ENCODE results near the gene PARG.
"Not testable (repeated sequence)": the region's sequence is repeated elsewhere in the genome, so short reads cannot be mapped to it uniquely, and the experiment has no call there.

Gene PARG

DNA sequence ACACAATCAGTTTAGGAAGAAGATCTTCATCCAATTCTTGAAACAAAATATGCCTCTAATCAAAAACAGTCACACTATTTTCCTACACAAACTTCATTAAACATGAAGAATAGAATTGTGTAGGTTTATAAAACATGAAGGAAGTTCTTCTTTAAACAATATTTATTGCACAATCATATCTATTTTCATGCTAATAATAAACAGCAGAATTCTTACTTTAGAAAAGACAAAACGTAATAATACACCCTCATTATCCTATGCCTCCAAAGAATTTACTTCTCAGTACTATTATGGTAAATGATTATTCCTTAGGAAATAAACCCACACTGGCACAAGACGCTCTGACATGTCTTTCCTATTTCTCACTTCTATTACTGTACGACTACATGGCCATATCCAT is 41.4 kb downstream of the PARG start:
- DNase-seq, result not testable (repeated sequence)

DNA sequence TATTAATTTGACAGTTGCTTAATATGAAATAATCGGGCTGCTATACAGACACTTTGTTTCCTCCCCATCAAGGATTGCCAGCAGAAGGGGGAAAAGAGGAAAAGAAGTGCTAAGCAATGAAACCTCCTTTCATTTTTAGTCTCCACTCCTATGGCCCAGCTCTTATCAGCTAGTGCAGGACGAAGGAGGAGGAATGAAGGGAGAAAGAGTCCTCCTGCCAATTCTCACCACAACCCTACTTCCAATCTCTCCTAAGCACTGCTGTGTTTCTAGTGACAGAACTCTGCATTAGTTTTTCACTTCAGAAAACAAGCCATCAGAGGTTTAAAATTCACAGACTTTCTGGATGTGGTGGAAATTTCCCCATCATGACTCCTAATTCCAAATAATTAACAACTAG is 41.8 kb downstream of the PARG start:
- not testable (repeated sequence) for DNase-seq

DNA sequence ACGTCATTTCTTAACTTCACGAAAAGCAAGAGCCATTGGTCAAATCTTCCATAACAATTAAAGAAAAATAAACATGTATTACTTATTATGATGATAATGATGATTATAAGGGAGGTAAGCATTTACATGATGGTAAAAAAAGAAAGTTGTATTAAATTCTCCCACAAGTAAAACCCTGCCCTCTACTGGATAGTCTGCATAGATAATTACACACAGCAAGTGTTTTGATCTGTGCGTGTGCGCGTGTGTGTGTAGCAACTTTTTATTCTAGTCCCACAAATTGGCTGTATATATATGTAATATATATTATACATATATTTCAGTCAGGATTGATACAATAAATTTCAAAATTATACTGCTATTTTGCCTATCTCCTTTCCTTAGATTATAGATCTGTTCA is 51.8 kb downstream of the PARG start:
- not testable (repeated sequence) for DNase-seq

DNA sequence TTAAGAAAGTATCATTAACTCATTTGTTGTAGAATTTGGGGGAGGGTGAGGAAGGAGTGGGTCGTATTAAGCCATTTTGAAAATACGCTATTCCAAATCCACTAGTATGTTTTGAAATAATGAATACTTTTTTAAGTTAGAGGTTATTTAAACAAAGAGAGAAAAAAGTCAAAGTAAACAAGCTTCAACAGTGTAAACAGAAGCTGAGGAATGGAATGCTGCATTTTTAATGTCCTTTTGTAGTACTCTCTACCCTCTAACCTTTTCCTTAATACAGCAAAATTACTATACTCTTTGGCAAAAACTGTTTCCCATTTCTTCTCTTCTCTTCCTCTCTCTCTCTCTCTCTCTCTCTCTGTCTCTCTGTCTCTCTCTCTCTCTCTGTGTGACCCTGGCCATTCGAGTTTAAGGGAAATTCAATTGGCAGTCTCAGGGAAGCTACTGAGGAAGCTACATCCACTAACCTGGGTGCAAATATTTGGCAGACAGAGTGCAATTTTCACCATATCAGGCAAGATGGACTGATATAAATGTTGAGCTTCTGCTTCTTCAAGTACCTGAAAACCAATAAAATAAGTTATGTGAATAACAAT is 57.0 kb downstream of the PARG start:
- DNase-seq, result not testable (repeated sequence)

DNA sequence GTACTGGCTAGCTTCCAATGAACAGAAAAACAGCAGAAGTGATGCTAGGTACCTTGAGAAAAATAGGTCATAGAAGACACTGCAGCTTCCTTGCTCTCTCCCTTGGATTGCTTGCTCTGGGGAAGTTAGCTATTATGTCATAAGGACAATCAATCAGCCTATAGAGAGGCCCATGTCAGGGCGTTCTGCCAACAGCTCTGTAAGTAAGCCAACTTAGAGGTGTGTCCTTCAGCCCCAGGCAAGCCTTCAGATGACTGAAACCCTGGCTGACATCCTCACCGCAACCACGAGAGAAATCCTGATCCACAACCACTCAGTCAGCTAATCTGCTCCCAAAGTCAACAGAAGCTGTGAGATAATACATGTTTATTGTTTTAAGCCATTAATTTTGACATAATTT is 58.0 kb downstream of the PARG start:
- DNase-seq, result not testable (repeated sequence)

DNA sequence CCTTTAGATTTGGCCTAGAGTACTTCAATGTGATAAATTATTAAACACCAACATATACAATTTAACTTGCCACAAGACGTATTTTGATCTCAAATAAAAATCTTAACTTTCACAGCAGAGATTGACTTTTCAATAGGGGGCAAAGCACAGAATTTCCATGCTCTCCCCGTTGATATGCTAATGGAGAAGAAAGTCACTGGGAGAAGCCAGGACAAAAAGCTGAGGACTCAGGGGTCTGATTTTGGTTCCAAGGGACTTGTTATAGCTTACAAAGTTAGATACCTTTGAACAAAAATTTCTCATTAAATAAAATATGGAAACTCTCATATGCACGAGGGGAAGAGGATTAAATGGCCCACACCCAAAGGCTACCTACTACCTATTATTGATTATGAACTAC is 59.5 kb downstream of the PARG start:
- DNase-seq, result not testable (repeated sequence)

DNA sequence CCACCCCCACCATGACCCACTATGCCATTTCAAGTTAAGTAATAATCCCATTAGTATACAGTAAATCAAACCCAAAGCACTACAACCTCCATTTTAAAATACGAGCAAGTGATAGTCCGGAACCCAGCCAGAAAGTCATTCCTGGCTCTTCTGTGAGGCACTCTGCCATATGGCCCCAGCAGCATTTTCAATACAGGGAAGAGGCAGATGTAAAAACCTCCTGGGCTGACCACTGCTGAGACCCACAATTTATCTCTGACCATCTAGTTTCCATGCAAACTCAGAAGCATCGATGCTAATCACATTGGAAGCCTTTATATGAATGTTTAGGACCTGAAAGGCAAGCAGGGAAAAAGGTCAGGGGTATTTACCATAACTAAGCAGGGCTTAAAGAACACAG is 69.1 kb downstream of the PARG start:
- DNase-seq, result not testable (repeated sequence)

DNA sequence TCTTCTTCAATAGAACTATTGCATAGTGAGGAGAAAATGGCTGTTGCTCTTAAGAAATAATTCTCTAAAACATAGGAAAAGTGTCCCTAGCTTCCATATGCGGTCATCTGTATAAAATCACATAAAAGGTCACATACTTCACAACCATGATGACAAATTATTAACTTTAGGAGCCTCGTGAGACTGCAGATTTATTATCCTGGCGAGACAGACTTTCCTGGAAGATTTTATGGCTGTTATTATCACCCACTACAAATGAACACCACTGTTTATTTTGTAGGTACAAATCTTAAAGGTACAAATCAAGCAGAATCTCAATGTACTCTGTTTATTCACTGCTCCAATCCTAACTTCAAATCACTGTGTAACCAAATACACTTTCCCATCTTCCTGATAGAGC is 70.4 kb downstream of the PARG start:
- DNase-seq, result not testable (repeated sequence)

DNA sequence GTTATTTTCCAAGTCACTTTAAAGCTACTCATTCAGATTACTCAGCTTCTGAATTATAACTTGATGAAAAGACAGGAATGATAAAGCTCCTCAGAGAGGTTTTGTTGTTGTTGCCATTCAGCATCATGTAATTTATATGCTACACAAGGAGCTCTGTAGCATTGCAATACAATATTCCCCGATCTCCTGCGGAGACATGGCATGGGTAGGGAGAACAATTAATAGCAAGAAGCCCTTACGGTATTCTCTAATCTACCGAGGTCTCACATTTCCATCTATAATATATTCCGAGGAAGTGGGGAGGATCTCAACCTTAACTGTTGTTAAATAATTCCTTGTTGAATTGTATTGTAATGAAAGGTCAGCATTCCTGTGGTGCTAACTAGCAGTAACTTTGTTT is 81.9 kb downstream of the PARG start:
- DNase-seq, result not testable (repeated sequence)

DNA sequence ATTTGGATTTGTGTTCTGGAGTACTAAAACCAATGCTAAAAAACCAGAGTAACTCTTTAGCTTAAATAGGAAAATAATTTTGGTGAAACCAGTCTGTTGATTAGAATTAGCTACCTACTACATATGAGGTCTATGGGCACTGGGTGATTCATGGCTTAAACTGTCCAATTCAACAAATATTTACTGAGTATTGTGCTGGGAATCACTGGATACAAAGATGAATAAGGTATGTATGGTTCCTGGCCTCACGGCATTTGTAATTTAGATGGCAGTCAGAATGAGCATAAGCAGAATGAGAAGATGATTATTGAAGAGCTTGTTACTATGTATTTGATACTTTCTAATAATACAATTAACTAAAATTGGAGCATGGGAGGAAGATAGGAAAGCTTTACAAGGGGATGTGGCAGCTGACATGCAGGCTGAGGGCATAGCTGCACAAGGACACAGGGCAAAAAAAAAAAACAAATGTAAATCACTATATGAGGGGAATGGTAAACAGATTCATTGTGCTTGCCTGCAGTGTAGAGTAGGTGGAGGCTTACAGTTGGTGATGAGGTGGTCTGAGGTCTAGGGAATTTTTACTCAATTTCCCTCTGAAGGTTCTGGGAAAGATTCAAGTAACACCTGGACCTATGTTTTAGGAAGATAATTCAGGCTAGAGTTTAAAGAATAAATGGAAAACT is 83.0 kb downstream of the PARG start:
- not testable (repeated sequence) for DNase-seq

DNA sequence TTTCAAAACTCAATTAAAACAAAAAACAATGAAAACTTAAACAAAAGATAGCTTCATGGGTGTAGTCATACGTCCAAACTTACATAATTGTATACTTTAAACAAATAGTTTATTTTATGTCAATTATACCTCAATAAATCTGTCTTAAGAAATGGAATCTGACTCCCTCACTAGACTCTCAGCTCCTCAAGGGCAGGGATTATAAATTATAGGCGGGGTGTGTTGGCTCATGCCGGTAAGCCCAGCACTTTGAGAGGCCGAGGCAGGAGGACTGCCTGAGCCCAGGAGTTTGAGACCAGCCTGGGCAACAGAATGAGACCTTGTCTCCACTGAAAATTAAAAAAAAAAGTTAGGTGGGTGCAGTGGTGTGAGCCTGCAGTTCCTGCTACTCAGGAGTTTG is 92.3 kb downstream of the PARG start:
- DNase-seq, result not testable (repeated sequence)

DNA sequence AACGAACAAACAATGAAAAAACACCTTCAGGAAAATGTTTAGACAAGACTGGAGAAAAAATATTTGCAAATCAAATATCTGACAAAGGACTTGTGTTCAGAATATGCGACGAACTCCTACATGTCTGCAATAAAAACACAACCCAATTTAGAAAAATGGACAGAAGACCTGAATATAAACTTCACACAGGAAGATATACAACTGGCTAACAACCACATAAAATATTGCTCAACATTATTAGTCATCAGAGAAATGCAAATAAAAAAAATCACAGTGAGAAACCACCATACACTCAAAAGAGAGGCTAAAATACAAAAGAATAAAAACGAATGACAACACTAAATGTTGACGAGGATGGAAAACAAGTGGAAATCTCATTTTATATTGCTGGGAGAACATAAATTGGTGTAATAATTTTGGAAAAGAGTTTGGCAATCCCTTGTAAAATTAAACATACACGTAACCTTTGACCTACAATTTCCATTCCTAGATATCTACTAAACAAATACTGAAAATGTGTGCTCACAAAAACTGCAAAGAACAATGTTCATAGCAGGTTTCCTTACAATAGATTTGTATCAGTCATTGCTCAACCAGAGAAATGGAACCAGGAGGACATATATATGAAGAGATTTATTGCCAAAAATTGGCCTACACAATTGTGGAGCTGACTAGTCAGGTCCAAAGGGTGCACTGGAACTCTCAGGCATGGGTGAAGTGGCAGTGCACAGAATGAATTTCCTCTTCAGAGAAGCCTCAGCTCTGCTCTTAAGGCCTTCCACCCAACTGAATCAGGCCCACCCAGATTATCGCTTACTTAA is 96.8 kb downstream of the PARG start:
- peak; percentile 16 for DNase-seq

DNA sequence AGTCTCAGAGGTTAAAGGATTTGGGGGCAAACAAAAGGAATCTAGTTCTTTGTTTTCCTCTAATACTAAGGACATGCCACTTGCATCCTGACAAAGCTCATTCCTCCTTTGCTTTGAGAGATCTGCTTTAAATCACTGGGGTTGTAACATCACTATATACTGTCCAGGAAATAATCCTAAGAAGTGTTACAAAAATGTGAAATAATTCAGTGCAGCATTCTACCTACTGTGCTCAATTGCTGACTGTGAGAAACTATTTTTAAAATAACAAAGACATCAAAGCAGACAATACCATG is 99.5 kb downstream of the PARG start:
- not testable (repeated sequence) for DNase-seq

DNA sequence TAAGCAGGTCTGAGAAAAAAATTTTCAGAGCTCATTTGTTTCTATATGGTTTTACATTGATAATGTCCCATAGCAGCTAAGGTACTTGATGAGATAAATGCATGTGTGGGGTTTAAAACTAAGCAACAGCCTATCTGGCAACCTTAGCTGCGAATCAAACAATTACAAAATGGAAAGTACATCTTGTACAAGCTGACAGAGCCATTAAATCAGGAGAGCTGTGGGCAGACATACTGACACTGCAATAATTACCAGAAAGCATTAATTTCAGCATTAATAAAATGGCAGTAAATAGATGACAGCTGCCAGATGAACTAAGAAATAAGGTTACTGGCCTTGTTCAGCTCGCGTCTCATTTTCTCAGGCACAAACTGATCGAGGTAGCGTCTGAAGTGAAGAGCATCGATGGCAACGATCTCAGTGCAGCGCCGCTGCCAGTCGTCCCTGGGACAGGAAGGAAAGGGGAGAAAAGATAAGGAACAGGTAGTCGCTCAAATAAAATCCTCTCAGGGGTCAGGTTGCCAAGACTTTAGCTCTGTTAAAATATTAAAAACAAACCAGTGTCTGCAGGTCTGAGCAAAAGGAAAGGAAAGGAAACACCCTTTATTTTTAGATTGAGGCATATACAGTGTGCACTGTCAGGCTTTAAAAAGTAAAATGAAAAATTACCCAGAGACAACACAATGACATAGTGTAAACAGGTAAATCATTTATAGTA is 100.1 kb downstream of the PARG start:
- no peak for DNase-seq

DNA sequence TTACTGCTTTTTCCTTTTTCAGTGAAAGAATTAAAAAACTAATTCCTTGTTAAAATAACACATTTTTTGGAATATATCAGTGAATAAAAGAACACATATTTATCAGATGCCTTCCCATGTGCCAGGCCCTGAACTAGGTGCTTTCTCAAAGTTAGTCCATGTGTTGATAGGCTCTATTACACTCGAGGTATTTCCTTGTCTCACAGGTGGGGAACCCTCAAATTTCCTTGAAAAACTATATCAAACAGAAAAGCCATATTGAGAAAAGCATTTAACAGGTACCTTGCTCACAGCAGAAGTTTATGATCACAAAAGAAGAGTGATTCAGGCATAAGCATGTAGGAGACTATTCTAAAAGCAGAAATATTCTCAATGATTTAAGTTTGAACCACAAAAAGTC is 104.1 kb downstream of the PARG start:
- no peak for DNase-seq

DNA sequence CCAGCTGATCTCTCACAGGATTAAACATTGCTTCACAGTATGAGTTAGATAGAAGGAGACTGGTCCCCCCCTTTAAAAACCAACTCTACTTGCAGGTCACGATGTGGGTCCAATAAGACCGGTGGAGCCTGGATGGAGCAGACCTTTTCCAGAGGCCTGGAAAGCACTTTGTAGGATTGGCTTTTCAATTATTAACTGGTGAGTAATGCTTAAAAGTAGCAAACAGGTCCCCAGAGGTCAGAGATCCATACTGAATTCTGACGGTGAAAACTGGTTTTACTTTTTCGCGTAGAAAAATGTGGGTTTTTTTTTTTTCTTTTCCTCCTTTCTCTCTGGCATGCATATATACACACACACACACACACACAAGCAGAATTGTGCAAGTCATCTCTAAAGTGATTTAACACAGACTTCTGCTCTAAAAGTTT is 104.8 kb downstream of the PARG start:
- DNase-seq, result no peak

DNA sequence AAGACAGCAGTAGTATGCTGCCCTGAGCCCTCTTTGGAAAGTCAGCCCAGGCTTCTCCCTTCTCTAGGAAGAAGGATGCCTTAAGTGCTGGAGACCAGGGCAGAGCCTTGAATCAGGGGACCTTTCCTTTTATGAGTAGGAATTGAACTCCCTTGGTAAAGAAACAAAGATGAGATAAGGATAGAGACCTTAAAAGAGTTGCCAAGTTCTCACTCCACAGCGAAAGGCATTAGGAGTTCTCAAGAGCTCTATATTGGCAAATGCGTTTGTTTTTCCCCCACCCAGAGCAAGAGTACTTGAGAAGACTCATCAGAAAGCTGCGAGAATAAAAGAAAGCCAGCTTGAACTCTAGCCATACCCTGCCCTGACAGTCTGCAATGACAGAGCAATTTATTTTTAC is 106.9 kb downstream of the PARG start:
- DNase-seq, result no peak

DNA sequence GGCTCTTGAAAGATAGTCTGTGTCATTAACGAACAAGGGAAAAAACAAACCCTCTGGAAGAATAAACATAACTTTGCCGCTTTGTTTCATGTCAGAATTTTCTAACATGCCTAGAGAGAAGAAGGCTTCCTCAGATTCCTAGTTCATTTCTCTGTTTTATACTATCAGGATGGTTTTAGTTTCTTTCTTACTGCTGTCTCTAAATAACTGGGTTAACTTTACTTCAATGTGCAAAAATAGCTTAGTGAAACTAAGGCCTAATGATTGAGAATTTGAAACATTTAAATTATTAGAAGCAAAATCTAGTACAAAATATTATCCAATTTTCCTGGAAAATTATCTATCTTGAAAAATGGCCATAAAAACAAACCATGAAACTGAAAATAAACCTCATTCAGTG is 107.6 kb downstream of the PARG start:
- no peak for DNase-seq

DNA sequence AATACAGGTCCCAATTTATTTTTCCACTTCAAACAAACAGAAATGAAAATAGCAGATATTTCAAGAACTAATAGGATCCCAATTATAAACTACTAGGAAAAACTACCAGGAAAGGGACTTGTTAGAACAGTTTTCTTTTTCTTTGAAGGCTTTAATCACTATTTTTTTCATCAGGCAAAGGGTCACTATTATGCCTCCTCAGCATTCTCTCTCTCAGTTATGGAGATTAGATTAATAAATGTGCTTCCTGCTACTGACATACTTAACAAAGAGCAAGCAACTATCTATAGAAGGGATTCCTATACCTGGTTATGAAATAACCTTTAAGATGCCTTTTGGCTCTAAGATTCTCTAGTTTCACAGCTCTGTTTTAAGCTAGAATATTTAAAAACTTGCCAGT is 108.7 kb downstream of the PARG start:
- no peak for DNase-seq

DNA sequence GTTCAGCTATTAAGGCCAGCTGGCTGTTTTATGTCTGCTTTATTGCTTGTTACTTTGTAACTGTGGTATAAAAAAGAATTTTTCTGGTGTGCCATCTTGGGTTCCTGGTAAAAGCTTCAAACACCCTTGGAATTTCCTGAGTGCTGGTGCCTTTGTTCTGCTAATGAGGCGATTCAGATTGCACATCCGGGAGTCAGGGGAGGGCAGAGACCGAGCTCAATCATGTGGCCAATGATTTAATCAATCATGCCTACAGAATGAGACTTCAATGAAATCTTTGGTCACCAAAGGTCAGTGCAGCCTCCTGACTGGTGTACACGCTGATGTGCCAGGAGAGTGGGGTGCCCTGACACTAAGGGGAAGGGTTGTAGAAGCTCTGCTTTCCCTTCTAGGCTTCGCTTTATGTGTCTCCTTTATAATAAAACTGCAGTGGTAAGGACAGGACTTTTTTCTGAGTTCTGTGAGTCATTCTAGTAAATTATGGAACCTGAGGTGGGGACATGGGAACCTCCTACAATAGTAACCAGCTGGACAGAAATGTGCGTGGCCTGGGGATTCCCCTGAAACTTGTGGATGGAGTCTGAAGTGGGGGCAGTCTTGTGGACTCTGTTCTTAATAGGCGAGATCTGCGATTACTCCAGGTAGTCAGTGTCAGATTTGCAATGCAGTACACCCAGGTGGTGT is 110.3 kb downstream of the PARG start:
- DNase-seq, result no peak

DNA sequence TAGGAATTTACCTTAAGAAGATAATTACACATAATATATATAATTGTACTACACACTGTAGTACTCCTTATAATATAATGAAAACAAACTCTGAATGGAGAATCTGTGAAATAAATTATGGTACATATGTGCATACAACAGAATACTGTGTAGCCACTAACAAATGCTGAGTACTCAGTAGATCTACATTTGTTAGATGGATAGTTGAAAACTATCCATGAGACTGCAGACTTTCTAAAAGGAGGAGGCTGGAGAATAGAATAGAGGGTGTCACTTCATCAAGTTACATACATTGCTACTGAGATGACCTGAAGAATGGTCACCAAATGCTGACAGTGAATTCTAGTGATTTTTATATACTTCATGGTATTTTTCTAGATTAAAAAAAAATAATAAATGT is 111.0 kb downstream of the PARG start:
- DNase-seq, result no peak

DNA sequence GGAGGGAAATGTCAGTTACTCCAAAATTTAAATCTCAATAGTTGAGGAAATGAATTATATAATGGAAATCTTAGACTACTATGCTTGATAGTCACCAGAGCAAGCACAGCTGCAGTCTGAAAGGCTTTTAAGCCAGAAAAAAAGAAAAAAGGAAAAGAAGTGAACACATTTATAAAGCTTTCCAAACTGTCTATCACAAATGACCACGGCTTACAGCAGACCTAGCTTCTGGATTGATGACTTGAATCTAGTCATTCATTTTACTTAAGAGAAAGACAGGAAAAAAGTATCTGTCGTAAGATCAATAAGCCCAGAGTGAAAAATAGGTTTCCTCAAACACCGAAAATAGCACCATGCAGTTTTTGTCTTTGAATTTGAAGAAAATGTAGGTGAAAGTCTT is 111.8 kb downstream of the PARG start:
- no peak for DNase-seq

DNA sequence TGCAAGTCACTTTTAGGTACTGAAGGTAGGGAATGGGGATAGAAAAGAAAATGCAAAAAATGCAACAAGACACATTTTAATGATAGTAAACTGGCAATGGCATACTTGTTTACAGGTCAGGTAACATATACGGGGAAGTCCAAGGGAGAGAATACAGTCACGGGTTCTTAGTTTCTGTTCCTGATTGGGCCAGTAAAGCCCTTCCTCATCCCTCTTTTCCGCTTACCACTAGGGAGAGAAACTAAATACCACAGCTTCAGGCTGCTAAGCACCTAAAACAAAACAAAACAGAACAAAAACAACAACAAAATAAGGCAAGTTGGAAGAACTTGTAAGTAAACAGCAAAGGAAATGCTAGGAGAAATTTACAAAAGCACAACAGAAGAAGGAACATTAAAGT is 114.5 kb downstream of the PARG start:
- DNase-seq, result no peak

All from NCI-H226 (cell line).